Measurements from ENCODE around the gene ATP11C. TPM values are rescaled to one million over a fixed set of nuclear protein-coding genes. Genes with fewer than 3 reads are reported as not detected.

ATP11C gene
- total and polyA plus RNA-seq, 4 donors = 2.6 to 23.5 (median 10.0) TPM

DNA sequence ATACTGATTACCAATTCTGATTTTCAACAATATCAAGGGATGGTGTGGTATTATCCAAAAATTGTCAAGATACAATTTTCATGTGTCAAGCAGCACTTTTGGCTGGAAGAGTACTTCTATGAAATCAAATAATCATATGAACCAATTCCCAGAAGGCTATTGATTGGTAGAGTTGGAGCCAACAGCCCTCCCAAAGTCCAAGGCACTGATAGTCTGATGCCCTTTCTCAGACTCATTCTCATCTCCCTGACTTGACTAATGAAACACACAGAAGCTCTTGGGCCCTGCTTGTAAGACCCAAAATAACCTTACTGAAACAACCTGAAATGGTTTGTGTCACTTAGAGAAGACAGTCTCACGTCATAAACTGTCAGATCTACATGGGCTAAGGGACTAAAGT is 48.9 kb downstream of the ATP11C start:
- Histone ChIP-seq H3K36me3 (ENCODE audit: control insufficient read depth in 4 of 4, insufficient read depth in 4 of 4, low read length in 4 of 4) (no peaks in the 10 kb centered on the region), H3K27me3 (ENCODE audit: control insufficient read depth in 3 of 3, insufficient read depth in 3 of 3, low read length in 2 of 3) (no peaks in the 10 kb centered on the region), H3K4me3 (no peak overlapping the region), H3K9me3 (ENCODE audit: control insufficient read depth in 4 of 4, insufficient read depth in 3 of 4, low read length in 3 of 4) (no peaks in the 10 kb centered on the region), H3K27ac (ENCODE audit: low read depth in 1 of 2, low read length in 1 of 2) (no peak overlapping the region), H3K9ac (ENCODE audit: insufficient read depth in 1 of 2, low read length in 2 of 2) (no peak overlapping the region), H3K4me1 (ENCODE audit: control insufficient read depth in 5 of 5, insufficient read depth in 5 of 5, low read length in 5 of 5) (peaks cover 0 to 6% (median 0%) of the 10 kb centered on the region in 5 donors)
- no peak for DNase-seq
- 60 to 100% methylated on average over 1 of the region's 1 CpG for WGBS, 2 donors
- ATAC-seq (ENCODE audit: insufficient read depth, low FRiP score) = no peak
- TF ChIP-seq, protein P1, sequence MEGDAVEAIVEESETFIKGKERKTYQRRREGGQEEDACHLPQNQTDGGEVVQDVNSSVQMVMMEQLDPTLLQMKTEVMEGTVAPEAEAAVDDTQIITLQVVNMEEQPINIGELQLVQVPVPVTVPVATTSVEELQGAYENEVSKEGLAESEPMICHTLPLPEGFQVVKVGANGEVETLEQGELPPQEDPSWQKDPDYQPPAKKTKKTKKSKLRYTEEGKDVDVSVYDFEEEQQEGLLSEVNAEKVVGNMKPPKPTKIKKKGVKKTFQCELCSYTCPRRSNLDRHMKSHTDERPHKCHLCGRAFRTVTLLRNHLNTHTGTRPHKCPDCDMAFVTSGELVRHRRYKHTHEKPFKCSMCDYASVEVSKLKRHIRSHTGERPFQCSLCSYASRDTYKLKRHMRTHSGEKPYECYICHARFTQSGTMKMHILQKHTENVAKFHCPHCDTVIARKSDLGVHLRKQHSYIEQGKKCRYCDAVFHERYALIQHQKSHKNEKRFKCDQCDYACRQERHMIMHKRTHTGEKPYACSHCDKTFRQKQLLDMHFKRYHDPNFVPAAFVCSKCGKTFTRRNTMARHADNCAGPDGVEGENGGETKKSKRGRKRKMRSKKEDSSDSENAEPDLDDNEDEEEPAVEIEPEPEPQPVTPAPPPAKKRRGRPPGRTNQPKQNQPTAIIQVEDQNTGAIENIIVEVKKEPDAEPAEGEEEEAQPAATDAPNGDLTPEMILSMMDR (IDR thresholded peaks at IDR 0.05; ENCODE audit: control extremely low read depth, extremely low read depth) = no peak

DNA sequence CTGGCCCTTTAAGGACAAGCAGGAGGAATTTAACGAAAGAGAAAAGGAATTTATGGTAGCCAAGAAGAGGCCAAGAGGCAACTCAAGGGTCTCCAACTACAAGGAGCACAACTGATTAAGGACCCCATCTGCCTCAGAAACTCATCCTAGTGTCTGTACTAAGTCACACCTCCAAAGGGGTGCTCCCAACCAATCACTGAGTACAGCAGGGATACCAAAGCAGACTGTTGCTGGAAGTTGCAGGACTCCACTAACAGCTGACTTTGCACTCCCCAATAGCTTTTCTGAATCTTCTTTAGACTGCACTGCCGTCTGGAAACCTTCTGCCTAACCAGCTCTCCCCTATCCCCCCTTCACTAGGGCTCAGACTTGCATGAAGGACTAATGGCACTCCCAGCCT is 50.6 kb downstream of the ATP11C start:
- H3K36me3 ChIP-seq (ENCODE audit: control insufficient read depth in 4 of 4, insufficient read depth in 4 of 4, low read length in 4 of 4) = no peaks in the 10 kb centered on the region
- H3K27ac ChIP-seq (ENCODE audit: low read depth in 1 of 2, low read length in 1 of 2) = peak overlapping the region in 1 of 2 donors; percentile 77
- H3K9ac ChIP-seq (ENCODE audit: insufficient read depth in 1 of 2, low read length in 2 of 2) = no peak overlapping the region
- WGBS, 2 donors = 48 to 77% methylated on average over 2 of the region's 2 CpGs
- TF ChIP-seq, protein P1 (IDR thresholded peaks at IDR 0.05; ENCODE audit: control extremely low read depth, extremely low read depth) = no peak
- DNase-seq = no peak
- no peaks in the 10 kb centered on the region for H3K27me3 ChIP-seq (ENCODE audit: control insufficient read depth in 3 of 3, insufficient read depth in 3 of 3, low read length in 2 of 3)
- H3K4me3 ChIP-seq = no peak overlapping the region
- peaks cover 0 to 6% (median 0%) of the 10 kb centered on the region in 5 donors for H3K4me1 ChIP-seq (ENCODE audit: control insufficient read depth in 5 of 5, insufficient read depth in 5 of 5, low read length in 5 of 5)
- no peaks in the 10 kb centered on the region for H3K9me3 ChIP-seq (ENCODE audit: control insufficient read depth in 4 of 4, insufficient read depth in 3 of 4, low read length in 3 of 4)
- ATAC-seq (ENCODE audit: insufficient read depth, low FRiP score) = no peak

DNA sequence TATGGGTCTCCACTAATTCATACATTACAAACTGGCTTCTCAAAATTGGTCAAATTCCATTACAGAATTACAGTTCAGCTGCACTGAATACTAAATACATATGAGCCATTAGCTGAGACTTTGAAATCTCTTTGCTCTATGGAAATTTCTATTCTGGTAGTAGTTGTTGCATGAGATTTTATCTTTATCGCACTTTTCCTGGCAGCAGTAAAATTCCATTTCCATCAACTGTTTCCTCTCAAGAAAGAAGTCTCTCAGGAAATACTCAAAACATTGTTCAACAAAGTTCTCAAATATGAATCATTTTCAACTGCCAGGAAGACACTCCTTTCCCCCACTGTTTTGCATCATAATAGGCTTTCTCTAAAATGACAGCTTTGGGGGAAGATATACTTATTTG is 51.3 kb downstream of the ATP11C start:
- ATAC-seq (ENCODE audit: insufficient read depth, low FRiP score) = no peak
- H3K27ac ChIP-seq (ENCODE audit: low read depth in 1 of 2, low read length in 1 of 2) = peak overlapping the region in 1 of 2 donors; percentile 77
- WGBS, 2 donors = 27 to 58% methylated on average over 1 of the region's 1 CpG

More for the DNA sequence above, 51.3 kb downstream of the ATP11C start:
- Histone ChIP-seq H3K36me3 (ENCODE audit: control insufficient read depth in 4 of 4, insufficient read depth in 4 of 4, low read length in 4 of 4) (no peaks in the 10 kb centered on the region), H3K27me3 (ENCODE audit: control insufficient read depth in 3 of 3, insufficient read depth in 3 of 3, low read length in 2 of 3) (no peaks in the 10 kb centered on the region), H3K4me1 (ENCODE audit: control insufficient read depth in 5 of 5, insufficient read depth in 5 of 5, low read length in 5 of 5) (peaks cover 0 to 6% (median 0%) of the 10 kb centered on the region in 5 donors), H3K9ac (ENCODE audit: insufficient read depth in 1 of 2, low read length in 2 of 2) (no peak overlapping the region), H3K9me3 (ENCODE audit: control insufficient read depth in 4 of 4, insufficient read depth in 3 of 4, low read length in 3 of 4) (no peaks in the 10 kb centered on the region), H3K4me3 (no peak overlapping the region)
- TF ChIP-seq, protein P1 (IDR thresholded peaks at IDR 0.05; ENCODE audit: control extremely low read depth, extremely low read depth) = no peak
- peak in 2 of 3 donors; percentile 26 to 58 for DNase-seq

Data from lung (tissue), 12 donors.